HPDE6-E6E7 (cell line): ENCODE results near the gene CCDC117.

ENCODE experiments used
- DNase-seq: peaks from one replicate; pipeline ENCODE4 v3.0.0; 2011; ENCODE audit warnings: missing footprints; ENCODE audit errors: extremely low spot score

Gene CCDC117

GRCh38 chr22:28769394-28770085 lies 3.0 kb upstream of the CCDC117 start:
- DNase-seq: no peak

GRCh38 chr22:28771195-28771791 lies 1.2 kb upstream of the CCDC117 start:
- peak; percentile 49 for DNase-seq

GRCh38 chr22:28773461-28773867 lies 969 bp downstream of the CCDC117 start:
- DNase-seq: no peak

GRCh38 chr22:28774378-28774777 lies 1.9 kb downstream of the CCDC117 start:
- no peak for DNase-seq

- no peak for DNase-seq
These were observed 7.3 kb downstream of the CCDC117 start for GRCh38 chr22:28779833-28780232.

GRCh38 chr22:28780296-28780695 lies 7.8 kb downstream of the CCDC117 start:
- DNase-seq: no peak

- no peak for DNase-seq
These were observed 11.5 kb downstream of the CCDC117 start for GRCh38 chr22:28783786-28784671.

- no peak for DNase-seq
These were observed 16.1 kb downstream of the CCDC117 start for GRCh38 chr22:28788601-28789000.

GRCh38 chr22:28791124-28791523 lies 18.6 kb downstream of the CCDC117 start:
- no peak for DNase-seq

- no peak for DNase-seq
These were observed 19.5 kb downstream of the CCDC117 start for GRCh38 chr22:28791841-28792490.

GRCh38 chr22:28792491-28793383 lies 20.2 kb downstream of the CCDC117 start:
- DNase-seq: no peak

GRCh38 chr22:28793976-28794584 lies 21.6 kb downstream of the CCDC117 start:
- no peak for DNase-seq

- DNase-seq: no peak
These were observed 22.7 kb downstream of the CCDC117 start for GRCh38 chr22:28795071-28795693.

GRCh38 chr22:28795932-28796856 lies 23.7 kb downstream of the CCDC117 start:
- DNase-seq: no peak

- DNase-seq: peak; percentile 73
These were observed 26.5 kb downstream of the CCDC117 start for GRCh38 chr22:28798810-28799605.

GRCh38 chr22:28799606-28800307 lies 27.3 kb downstream of the CCDC117 start:
- DNase-seq: peak; percentile 39

GRCh38 chr22:28800308-28801041 lies 28.0 kb downstream of the CCDC117 start, which contains the start of gene XBP1:
XBP1 (minus strand) TSS chr22:28800569.
- DNase-seq: peak; percentile 95
